ENCODE results near the gene IL25. TPM values are rescaled to one million over a fixed set of nuclear protein-coding genes. Genes with fewer than 3 reads are reported as not detected.
"Not testable (repeated sequence)": the region's sequence is repeated elsewhere in the genome, so short reads cannot be mapped to it uniquely, and the experiment has no call there.

The IL25 gene
- total and polyA plus RNA-seq, 2 of the 4 experiments (the other 2 are of a cell fraction), result not detected

- TF ChIP-seq ELK1 (IDR thresholded peaks at IDR 0.05; ENCODE audit: borderline replicate concordance, low read depth, low read length), result no peak
- TF ChIP-seq BHLHE40 (IDR thresholded peaks at IDR 0.05; ENCODE audit: low read depth, low read length), result no peak
- Histone ChIP-seq H3K23ac (ENCODE audit: low read depth, low read length) (no peak overlapping the region), H2BK5ac (ENCODE audit: low read depth, low read length, poor library complexity, severe bottlenecking) (no peak overlapping the region), H3K27me3 (ENCODE audit: control insufficient read depth, insufficient read depth, low read length) (peaks cover 18% of the 10 kb centered on the region), H3K27ac (ENCODE audit: insufficient read depth, low read length) (no peak overlapping the region), H3K36me3 (ENCODE audit: control insufficient read depth, insufficient read depth, low read length) (no peaks in the 10 kb centered on the region), H2AK5ac (ENCODE audit: low read depth, low read length) (no peak overlapping the region), H4K91ac (ENCODE audit: insufficient read depth, low read depth, low read length) (no peak overlapping the region), H4K5ac (ENCODE audit: low read depth, low read length) (no peak overlapping the region), H3K9ac (ENCODE audit: low read depth, low read length) (no peak overlapping the region), H3K4me2 (ENCODE audit: low read depth, low read length) (no peak overlapping the region), H2AK9ac (replicated peaks; ENCODE audit: low read depth, low read length, poor library complexity) (no peak overlapping the region), H3K56ac (ENCODE audit: extremely low read depth, insufficient read depth, low read length) (no peak overlapping the region), H2BK120ac (ENCODE audit: low read depth, low read length) (no peak overlapping the region), H3K18ac (ENCODE audit: low read depth, low read length) (no peak overlapping the region), H2BK15ac (ENCODE audit: low read depth, low read length) (no peak overlapping the region), H3K9me1 (ENCODE audit: insufficient read depth, low read length) (no peaks in the 10 kb centered on the region), H2AFZ (replicated peaks; ENCODE audit: low read length, poor library complexity) (no peak overlapping the region), H3K4me1 (ENCODE audit: control insufficient read depth, insufficient read depth, low read length) (no peaks in the 10 kb centered on the region), H3K14ac (replicated peaks; ENCODE audit: low read depth, low read length) (no peak overlapping the region), H3K4ac (ENCODE audit: low read depth, low read length) (no peak overlapping the region), H4K20me1 (ENCODE audit: insufficient read depth, low read length) (no peaks in the 10 kb centered on the region), H3K79me1 (ENCODE audit: low read depth in 1 of 2, low read length in 2 of 2) (no peaks in the 10 kb centered on the region), H4K8ac (ENCODE audit: low read depth in 2 of 2, low read length in 2 of 2) (no peak overlapping the region), H3K9me3 (ENCODE audit: control insufficient read depth, insufficient read depth, low read length) (no peaks in the 10 kb centered on the region), H3K4me3 (ENCODE audit: insufficient read depth, low read depth, low read length) (no peak overlapping the region), H2BK20ac (ENCODE audit: low read depth, low read length) (no peak overlapping the region)
- no peak for ATAC-seq (ENCODE audit: low read depth)
- ChIA-PET POLR2A (ENCODE audit: unreplicated experiment) (no interaction called here), CTCF (no interaction called here)
- no peak for DNase-seq
- in situ Hi-C loops (cut with MboI; ENCODE audit: low sequenced_read_pairs) (no loop called here), dilution Hi-C loops (cut with HindIII; ENCODE audit: low sequenced_read_pairs, unreplicated experiment) (no loop called here), intact Hi-C loops (cut with micrococcal nuclease) (no loop called here)
- no TSS peak for BruUV-seq (replicated peaks)
- 60% methylated on average over 2 of the region's 11 CpGs; no CpG with 5 or more reads in 1 of the 2 experiments for WGBS, 2 experiments (ENCODE audit: extremely low coverage in 2 of 2, insufficient read length in 1 of 2)
Observed at GRCh38 chr14:23416801-23417200, 44.2 kb downstream of the IL25 start.

GRCh38 chr14:23417269-23417668, 44.7 kb downstream of the IL25 start:
- H2BK120ac ChIP-seq (ENCODE audit: low read depth, low read length); H4K91ac ChIP-seq (ENCODE audit: insufficient read depth, low read depth, low read length); dilution Hi-C loops (cut with HindIII; ENCODE audit: low sequenced_read_pairs, unreplicated experiment): not testable (repeated sequence)

More at GRCh38 chr14:23417269-23417668, 44.7 kb downstream of the IL25 start:
- H3K79me1 ChIP-seq (ENCODE audit: low read depth in 1 of 2, low read length in 2 of 2); H3K4ac ChIP-seq (ENCODE audit: low read depth, low read length); H2AK9ac ChIP-seq (replicated peaks; ENCODE audit: low read depth, low read length, poor library complexity); H4K20me1 ChIP-seq (ENCODE audit: insufficient read depth, low read length); ATAC-seq (ENCODE audit: low read depth); DNase-seq; intact Hi-C loops (cut with micrococcal nuclease); H3K27ac ChIP-seq (ENCODE audit: insufficient read depth, low read length); H2BK5ac ChIP-seq (ENCODE audit: low read depth, low read length, poor library complexity, severe bottlenecking); H2AFZ ChIP-seq (replicated peaks; ENCODE audit: low read length, poor library complexity); H3K4me3 ChIP-seq (ENCODE audit: insufficient read depth, low read depth, low read length); BruUV-seq (replicated peaks); H3K23ac ChIP-seq (ENCODE audit: low read depth, low read length); CTCF ChIA-PET; H3K56ac ChIP-seq (ENCODE audit: extremely low read depth, insufficient read depth, low read length); H3K14ac ChIP-seq (replicated peaks; ENCODE audit: low read depth, low read length); H3K9ac ChIP-seq (ENCODE audit: low read depth, low read length); H4K5ac ChIP-seq (ENCODE audit: low read depth, low read length); H2AK5ac ChIP-seq (ENCODE audit: low read depth, low read length); POLR2A ChIA-PET (ENCODE audit: unreplicated experiment); H3K9me1 ChIP-seq (ENCODE audit: insufficient read depth, low read length); in situ Hi-C loops (cut with MboI; ENCODE audit: low sequenced_read_pairs); H3K4me2 ChIP-seq (ENCODE audit: low read depth, low read length); H4K8ac ChIP-seq (ENCODE audit: low read depth in 2 of 2, low read length in 2 of 2); H3K4me1 ChIP-seq (ENCODE audit: control insufficient read depth, insufficient read depth, low read length); H3K9me3 ChIP-seq (ENCODE audit: control insufficient read depth, insufficient read depth, low read length); H3K36me3 ChIP-seq (ENCODE audit: control insufficient read depth, insufficient read depth, low read length); H2BK20ac ChIP-seq (ENCODE audit: low read depth, low read length); H2BK15ac ChIP-seq (ENCODE audit: low read depth, low read length); H3K18ac ChIP-seq (ENCODE audit: low read depth, low read length): not testable (repeated sequence)
- WGBS, 2 experiments (ENCODE audit: extremely low coverage in 2 of 2, insufficient read length in 1 of 2), result 81% methylated on average over 3 of the region's 12 CpGs; no CpG with 5 or more reads in 1 of the 2 experiments
- H3K27me3 ChIP-seq (ENCODE audit: control insufficient read depth, insufficient read depth, low read length), result peaks cover 17% of the 10 kb centered on the region
